ENCODE measurements around the gene RNGTT.

Gene RNGTT

DNA sequence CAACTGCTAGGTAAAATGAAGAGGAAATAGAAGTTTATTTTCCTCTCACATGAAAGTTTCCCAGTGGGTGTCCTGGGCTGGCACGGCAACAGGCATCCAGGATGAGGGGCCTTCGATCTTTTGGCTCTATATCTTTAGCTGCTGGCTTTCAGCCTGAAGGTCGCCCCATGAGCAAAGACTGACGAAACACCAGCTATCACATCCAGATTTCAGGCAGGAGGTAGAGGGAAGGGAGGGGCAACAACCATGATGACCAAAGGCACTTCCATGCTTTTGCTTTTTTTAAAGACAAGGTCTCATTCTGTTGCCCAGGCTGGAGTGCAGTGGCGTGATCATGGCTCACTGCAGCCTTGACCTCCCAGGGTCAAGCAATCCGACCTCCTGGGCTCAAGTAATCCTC is 387.9 kb downstream of the RNGTT start:
- no peak for DNase-seq

- DNase-seq = no peak
These were observed 388.8 kb downstream of the RNGTT start for GRCh38 chr6:88574651-88575050.

GRCh38 chr6:88574031-88574430 is 389.4 kb downstream of the RNGTT start:
- no peak for DNase-seq

GRCh38 chr6:88573561-88573960 is 389.9 kb downstream of the RNGTT start:
- DNase-seq = no peak

GRCh38 chr6:88572449-88573139 is 390.8 kb downstream of the RNGTT start:
- no peak for DNase-seq

- DNase-seq = no peak
These were observed 393.5 kb downstream of the RNGTT start for GRCh38 chr6:88569959-88570358.

GRCh38 chr6:88567696-88568095 is 395.7 kb downstream of the RNGTT start:
- no peak for DNase-seq

DNA sequence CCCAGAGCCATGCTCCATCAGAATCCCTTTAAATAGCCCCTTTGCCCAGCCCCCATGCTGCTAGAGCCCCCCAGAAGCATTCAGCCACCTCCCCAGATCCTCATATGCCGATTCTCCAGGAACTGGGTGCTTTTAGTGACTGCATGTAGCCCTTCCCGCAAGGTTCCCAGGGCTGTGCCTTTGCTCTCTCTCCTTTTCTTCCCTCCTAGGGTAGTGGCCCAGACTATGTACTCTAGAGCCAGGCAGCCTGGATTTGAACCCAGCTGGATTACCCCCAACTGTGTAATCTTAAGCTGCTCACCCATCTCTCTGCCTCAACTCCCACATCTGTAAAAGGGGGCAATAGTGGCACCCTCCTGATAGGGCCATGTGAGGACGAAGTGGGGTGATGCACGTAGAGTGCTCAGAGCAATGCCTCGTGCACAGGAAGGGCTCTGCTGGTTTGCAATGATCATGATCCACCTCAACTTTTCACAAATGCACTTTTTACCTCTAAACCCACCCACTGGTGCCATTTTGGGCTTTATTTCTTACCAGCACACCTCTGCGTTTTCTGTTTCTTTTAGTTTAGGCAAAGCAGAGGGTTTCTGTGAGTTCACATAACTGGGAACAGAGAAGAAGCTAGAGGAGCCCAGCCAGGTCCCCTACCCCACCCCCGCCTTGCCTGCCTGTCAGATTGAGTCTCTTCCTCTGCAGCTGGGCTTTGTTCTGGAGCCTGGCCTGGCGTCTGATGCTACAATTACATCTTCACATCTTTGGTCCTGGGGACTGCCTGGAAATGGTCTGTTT is 396.5 kb downstream of the RNGTT start:
- DNase-seq = no peak

DNA sequence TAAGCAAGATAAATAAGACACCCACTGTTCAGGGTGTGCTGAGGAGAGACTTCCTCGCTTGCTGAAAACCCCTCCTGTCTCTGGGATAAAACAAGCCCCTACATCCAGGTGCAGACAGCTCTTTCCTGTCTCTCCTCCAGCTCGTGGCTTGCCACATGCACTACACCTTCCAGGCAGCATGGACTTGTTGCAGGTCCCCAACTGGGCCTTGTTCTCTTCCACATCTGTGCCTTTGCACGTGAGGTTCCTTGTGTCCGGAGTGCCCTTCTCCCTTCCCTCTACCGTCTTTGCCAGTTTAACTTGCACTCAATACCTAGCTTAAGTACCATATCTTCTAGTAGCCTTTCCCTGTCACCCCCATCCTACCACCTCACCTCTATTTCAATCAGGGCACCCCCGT is 397.6 kb downstream of the RNGTT start:
- DNase-seq = no peak

DNA sequence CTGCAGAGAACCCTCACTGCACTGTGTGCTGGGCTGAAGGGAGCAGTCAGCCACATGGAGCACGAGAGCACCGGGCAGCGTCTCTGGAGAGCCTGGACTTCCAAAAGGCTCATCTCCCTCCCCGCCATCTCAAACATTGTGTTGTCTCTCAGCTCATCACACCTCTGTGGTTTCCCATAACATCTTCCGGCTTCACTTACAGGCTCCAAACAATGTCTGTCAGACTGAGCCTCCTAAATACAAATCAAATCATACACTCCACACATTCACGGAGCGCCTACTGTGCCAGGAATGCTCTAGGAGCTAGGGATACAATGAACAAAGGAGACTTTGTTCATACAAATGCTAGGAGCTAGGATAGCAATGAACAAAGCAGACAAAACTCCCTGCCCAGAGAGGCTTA is 398.0 kb downstream of the RNGTT start:
- no peak for DNase-seq

DNA sequence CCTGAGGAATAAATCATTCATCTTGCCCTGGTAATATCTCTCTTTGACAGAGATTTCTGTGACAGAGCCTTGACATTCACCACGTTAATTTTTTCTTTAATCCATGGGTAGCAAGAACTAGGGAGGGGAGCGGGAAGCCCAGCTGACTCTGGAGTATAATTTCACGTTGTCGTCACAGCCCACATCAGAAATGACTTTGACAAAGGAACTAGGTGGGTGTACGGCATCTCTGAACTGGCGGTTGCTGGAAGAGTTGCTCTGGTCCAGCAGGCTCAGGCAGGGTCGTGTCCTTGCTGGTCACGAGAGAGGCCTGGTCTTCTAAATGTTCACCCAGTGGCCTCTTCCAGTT is 400.2 kb downstream of the RNGTT start:
- DNase-seq = no peak

- no peak for DNase-seq
These were observed 400.8 kb downstream of the RNGTT start for GRCh38 chr6:88562353-88563276.

DNA sequence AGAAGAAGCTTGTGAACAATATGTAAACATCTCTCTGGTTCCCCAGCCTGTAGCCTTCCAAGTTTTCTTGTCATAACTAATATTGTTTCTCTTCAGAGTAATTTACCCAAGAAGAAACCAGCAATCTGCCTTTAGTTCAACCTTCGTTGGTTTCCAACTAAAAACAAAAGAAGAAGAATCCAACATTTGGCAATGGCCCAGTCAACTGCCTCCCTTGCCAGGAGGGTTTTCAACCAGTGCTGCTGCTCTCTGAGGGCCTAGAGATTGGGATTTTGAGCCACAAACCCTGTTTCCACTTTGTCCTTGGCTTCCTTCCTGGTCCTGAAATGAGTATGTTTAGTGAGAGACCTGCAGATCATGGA is 401.5 kb downstream of the RNGTT start:
- DNase-seq = no peak

GRCh38 chr6:88561034-88561953 is 402.1 kb downstream of the RNGTT start:
- DNase-seq = no peak
